NCI-H2196 (cell line): ENCODE data around the gene CARF.
"Not testable (repeated sequence)": the region's sequence is repeated elsewhere in the genome, so short reads cannot be mapped to it uniquely, and the experiment has no call there.

ENCODE experiments used
- DNase-seq: peaks from one replicate; lab custom pipeline; 2025; ENCODE audit not compliant: unreplicated experiment; lab: John Stamatoyannopoulos, UW

The CARF gene

GRCh38 chr2:202933958-202934357 lies 21.9 kb downstream of the CARF start:
- no peak for DNase-seq

GRCh38 chr2:202934456-202934855 lies 22.4 kb downstream of the CARF start:
- DNase-seq = no peak

GRCh38 chr2:202938960-202939359 lies 26.9 kb downstream of the CARF start:
- no peak for DNase-seq

- DNase-seq = no peak
Observed at GRCh38 chr2:202941771-202942170, 29.7 kb downstream of the CARF start.

- no peak for DNase-seq
Observed at GRCh38 chr2:202944408-202944807, 32.3 kb downstream of the CARF start.

- no peak for DNase-seq
Observed at GRCh38 chr2:202944816-202945215, 32.7 kb downstream of the CARF start.

GRCh38 chr2:202945497-202945896 lies 33.4 kb downstream of the CARF start:
- no peak for DNase-seq

- DNase-seq = not testable (repeated sequence)
Observed at GRCh38 chr2:202949333-202949732, 37.3 kb downstream of the CARF start.

GRCh38 chr2:202950592-202950991 lies 38.5 kb downstream of the CARF start:
- DNase-seq = no peak

GRCh38 chr2:202960524-202960923 lies 48.4 kb downstream of the CARF start:
- DNase-seq = no peak

GRCh38 chr2:202963712-202964111 lies 51.6 kb downstream of the CARF start:
- no peak for DNase-seq

- DNase-seq = no peak
Observed at GRCh38 chr2:202965810-202966460, 53.9 kb downstream of the CARF start.

- not testable (repeated sequence) for DNase-seq
Observed at GRCh38 chr2:202969404-202969803, 57.3 kb downstream of the CARF start.

- DNase-seq = no peak
Observed at GRCh38 chr2:202976809-202977208, 64.7 kb downstream of the CARF start.

GRCh38 chr2:202982779-202983491 lies 70.9 kb downstream of the CARF start:
- DNase-seq = no peak

- no peak for DNase-seq
Observed at GRCh38 chr2:202989749-202990148, 77.7 kb downstream of the CARF start.

GRCh38 chr2:202990501-202990900 lies 78.4 kb downstream of the CARF start:
- DNase-seq = no peak

GRCh38 chr2:202997113-202997512 lies 85.0 kb downstream of the CARF start:
- not testable (repeated sequence) for DNase-seq

GRCh38 chr2:203002054-203002821 lies 90.2 kb downstream of the CARF start:
- no peak for DNase-seq

- DNase-seq = no peak
Observed at GRCh38 chr2:203003716-203004115, 91.6 kb downstream of the CARF start.

GRCh38 chr2:203014456-203015199 lies 102.6 kb downstream of the CARF start, which contains the start of gene NBEAL1:
NBEAL1 (plus strand) TSS chr2:203014875; CDS start chr2:203016385, 1,510 bp downstream.
- DNase-seq = peak; percentile 97
